ENCODE data around the gene KHDRBS2.

DNA sequence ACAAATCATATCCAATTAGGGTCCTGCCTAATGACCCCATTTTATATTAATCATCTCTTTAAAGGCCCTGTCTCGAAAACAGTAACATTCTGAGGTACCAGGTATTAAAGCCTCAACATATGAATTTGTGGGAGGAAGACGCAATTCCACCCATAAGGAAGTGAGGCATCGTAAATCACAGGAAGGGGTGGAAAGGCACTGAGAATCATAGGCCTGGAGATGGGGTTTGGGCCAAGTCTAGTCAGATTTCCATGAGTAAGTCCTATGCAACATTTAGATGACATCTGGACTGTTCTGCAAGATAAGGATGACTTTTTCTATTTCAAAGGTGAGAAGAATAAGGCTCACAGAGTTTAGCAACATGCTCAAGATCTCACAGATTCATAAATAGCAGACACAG is 534.0 kb downstream of the KHDRBS2 start:
- no peak for TF ChIP-seq POLR2A (IDR thresholded peaks at IDR 0.05)
- TF ChIP-seq, protein P1, sequence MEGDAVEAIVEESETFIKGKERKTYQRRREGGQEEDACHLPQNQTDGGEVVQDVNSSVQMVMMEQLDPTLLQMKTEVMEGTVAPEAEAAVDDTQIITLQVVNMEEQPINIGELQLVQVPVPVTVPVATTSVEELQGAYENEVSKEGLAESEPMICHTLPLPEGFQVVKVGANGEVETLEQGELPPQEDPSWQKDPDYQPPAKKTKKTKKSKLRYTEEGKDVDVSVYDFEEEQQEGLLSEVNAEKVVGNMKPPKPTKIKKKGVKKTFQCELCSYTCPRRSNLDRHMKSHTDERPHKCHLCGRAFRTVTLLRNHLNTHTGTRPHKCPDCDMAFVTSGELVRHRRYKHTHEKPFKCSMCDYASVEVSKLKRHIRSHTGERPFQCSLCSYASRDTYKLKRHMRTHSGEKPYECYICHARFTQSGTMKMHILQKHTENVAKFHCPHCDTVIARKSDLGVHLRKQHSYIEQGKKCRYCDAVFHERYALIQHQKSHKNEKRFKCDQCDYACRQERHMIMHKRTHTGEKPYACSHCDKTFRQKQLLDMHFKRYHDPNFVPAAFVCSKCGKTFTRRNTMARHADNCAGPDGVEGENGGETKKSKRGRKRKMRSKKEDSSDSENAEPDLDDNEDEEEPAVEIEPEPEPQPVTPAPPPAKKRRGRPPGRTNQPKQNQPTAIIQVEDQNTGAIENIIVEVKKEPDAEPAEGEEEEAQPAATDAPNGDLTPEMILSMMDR (IDR thresholded peaks at IDR 0.05): no peak
